IMR-90 (cell line): ENCODE data around the gene ALK. TPM values are rescaled to one million over a fixed set of nuclear protein-coding genes. Genes with fewer than 3 reads are reported as not detected.
A peak's percentile ranks its signal among the peaks of the same experiment; 100 is the strongest.

ENCODE experiments used
- ATAC-seq: fragments of 200-7000 bp; cut with Tn5 transposase; 2 replicates; pipeline ENCODE4 v1.9.1; 2020; ENCODE audit warnings: low read depth, mild to moderate bottlenecking, moderate library complexity
- BruUV-seq: library from RNA; stranded (reverse); fragments of 400-500 nt; replicated peaks from 2 replicates; lab custom pipeline; 2021; lab: Mats Ljungman, UMichigan
- CTCF ChIA-PET: fragments of 300-600 bp; formaldehyde crosslinking; extraction: SDS; loops from one replicate; lab custom pipeline; 2021; ENCODE audit warnings: antibody characterized with exemption; lab: Yijun Ruan, JAX
- POLR2A ChIA-PET: fragments of 300-600 bp; sonication (Branson Sonifier 250); formaldehyde crosslinking; loops from one replicate; lab custom pipeline; 2022; ENCODE audit warnings: antibody characterized with exemption; ENCODE audit not compliant: unreplicated experiment; lab: Charles Lee
- DNase-seq: peaks from one replicate; pipeline ENCODE4 v3.0.0; 2013
- H2AFZ ChIP-seq: replicated peaks from 2 replicates; pipeline ENCODE3; 2013; ENCODE audit warnings: low read length, mild to moderate bottlenecking; ENCODE audit not compliant: poor library complexity
- H2AK5ac ChIP-seq: 2 replicates; pipeline ENCODE4 v1.6.1; 2013; ENCODE audit warnings: low read depth, low read length, inconsistent platforms
- H2AK9ac ChIP-seq: replicated peaks from 2 replicates; pipeline ENCODE3; 2013; ENCODE audit warnings: mild to moderate bottlenecking, low read depth, low read length, moderate library complexity; ENCODE audit not compliant: poor library complexity
- H2BK120ac ChIP-seq: 2 replicates; pipeline ENCODE4 v1.6.1; 2013; ENCODE audit warnings: low read depth, low read length, inconsistent platforms
- H2BK15ac ChIP-seq: 3 replicates; pipeline ENCODE4 v1.6.1; 2013; ENCODE audit warnings: low read depth, low read length, inconsistent platforms
- H2BK20ac ChIP-seq: 2 replicates; pipeline ENCODE4 v1.6.1; 2013; ENCODE audit warnings: low read depth, mild to moderate bottlenecking, inconsistent platforms, low read length, moderate library complexity
- H2BK5ac ChIP-seq: 2 replicates; pipeline ENCODE4 v1.6.1; 2013; ENCODE audit warnings: mild to moderate bottlenecking, low read depth, low read length, inconsistent platforms; ENCODE audit not compliant: poor library complexity, severe bottlenecking
- H3K14ac ChIP-seq: replicated peaks from 2 replicates; pipeline ENCODE4 v1.6.1; 2013; ENCODE audit warnings: low read depth, low read length, inconsistent platforms
- H3K18ac ChIP-seq: 2 replicates; pipeline ENCODE4 v1.6.1; 2013; ENCODE audit warnings: low read depth, low read length, control low read depth
- H3K23ac ChIP-seq: 2 replicates; pipeline ENCODE4 v1.6.1; 2013; ENCODE audit warnings: low read depth, low read length, inconsistent platforms
- H3K27ac ChIP-seq: 2 replicates; pipeline ENCODE4 v1.5.1; 2013; ENCODE audit warnings: mild to moderate bottlenecking, control low read depth, low read length; ENCODE audit not compliant: insufficient read depth
- H3K27me3 ChIP-seq: 2 replicates; pipeline ENCODE4 v1.6.1; 2013; ENCODE audit warnings: low read length; ENCODE audit not compliant: control insufficient read depth, insufficient read depth
- H3K36me3 ChIP-seq: 2 replicates; pipeline ENCODE4 v1.6.1; 2013; ENCODE audit warnings: low read length, mixed read lengths; ENCODE audit not compliant: control insufficient read depth, insufficient read depth
- H3K4ac ChIP-seq: 2 replicates; pipeline ENCODE4 v1.6.1; 2013; ENCODE audit warnings: low read depth, low read length, inconsistent platforms
- H3K4me1 ChIP-seq: 2 replicates; pipeline ENCODE4 v1.6.1; 2013; ENCODE audit warnings: low read length, mixed read lengths; ENCODE audit not compliant: control insufficient read depth, insufficient read depth
- H3K4me2 ChIP-seq: 2 replicates; pipeline ENCODE4 v1.6.1; 2013; ENCODE audit warnings: low read depth, mild to moderate bottlenecking, control low read depth, low read length, moderate library complexity
- H3K4me3 ChIP-seq: 2 replicates; pipeline ENCODE4 v1.5.1; 2013; ENCODE audit warnings: low read depth, mild to moderate bottlenecking, control low read depth, low read length, moderate library complexity; ENCODE audit not compliant: insufficient read depth
- H3K56ac ChIP-seq: 2 replicates; pipeline ENCODE4 v1.6.1; 2013; ENCODE audit warnings: low read length, inconsistent platforms; ENCODE audit not compliant: insufficient read depth; ENCODE audit errors: extremely low read depth
- H3K79me1 ChIP-seq, 2 experiments: 2 replicates each; pipeline ENCODE4 v1.6.1; 2013; ENCODE audit warnings: low read length in 2 of 2, inconsistent platforms in 1 of 2, low read depth in 1 of 2
- H3K9ac ChIP-seq: 2 replicates; pipeline ENCODE4 v1.6.1; 2013; ENCODE audit warnings: low read depth, low read length, control low read depth
- H3K9me1 ChIP-seq: 2 replicates; pipeline ENCODE4 v1.6.1; 2013; ENCODE audit warnings: low read length, inconsistent platforms; ENCODE audit not compliant: insufficient read depth
- H3K9me3 ChIP-seq: 2 replicates; pipeline ENCODE4 v1.6.1; 2013; ENCODE audit warnings: low read length; ENCODE audit not compliant: control insufficient read depth, insufficient read depth
- H4K20me1 ChIP-seq: 2 replicates; pipeline ENCODE4 v1.6.1; 2013; ENCODE audit warnings: low read length, inconsistent platforms; ENCODE audit not compliant: insufficient read depth
- H4K5ac ChIP-seq: 2 replicates; pipeline ENCODE4 v1.6.1; 2013; ENCODE audit warnings: mild to moderate bottlenecking, low read depth, low read length, control low read depth
- H4K8ac ChIP-seq, 2 experiments: 2 replicates each; pipeline ENCODE4 v1.6.1; 2013; ENCODE audit warnings: low read depth in 2 of 2, low read length in 2 of 2, control low read depth in 1 of 2, inconsistent platforms in 1 of 2
- H4K91ac ChIP-seq: 2 replicates; pipeline ENCODE4 v1.6.1; 2013; ENCODE audit warnings: low read depth, low read length, inconsistent platforms; ENCODE audit not compliant: insufficient read depth
- BHLHE40 ChIP-seq: fragments of 150-350 bp; IDR thresholded peaks from 2 replicates; pipeline ENCODE4 v1.6.1; 2016; ENCODE audit warnings: mild to moderate bottlenecking, low read depth, low read length
- CHD1 ChIP-seq: IDR thresholded peaks from 2 replicates; pipeline ENCODE4 v1.6.1; 2012; ENCODE audit warnings: low read depth, low read length, improper control_type of control experiment
- FOS ChIP-seq: fragments of 150-350 bp; IDR thresholded peaks from 2 replicates; pipeline ENCODE4 v1.6.1; 2016; ENCODE audit warnings: low read depth, low read length
- MAFK ChIP-seq: IDR thresholded peaks from 2 replicates; pipeline ENCODE4 v1.6.1; 2012; ENCODE audit warnings: low read depth, low read length, improper control_type of control experiment
- MXI1 ChIP-seq: IDR thresholded peaks from 2 replicates; pipeline ENCODE4 v1.6.1; 2012; ENCODE audit warnings: low read depth, mild to moderate bottlenecking, low read length, moderate library complexity, borderline replicate concordance
- POLR2A ChIP-seq: IDR thresholded peaks from 2 replicates; pipeline ENCODE4 v1.6.1; 2012; ENCODE audit warnings: mild to moderate bottlenecking, low read depth, low read length
- RAD21 ChIP-seq: IDR thresholded peaks from 2 replicates; pipeline ENCODE4 v1.6.1; 2012; ENCODE audit warnings: low read length, improper control_type of control experiment
- RCOR1 ChIP-seq: IDR thresholded peaks from 2 replicates; pipeline ENCODE4 v1.6.1; 2012; ENCODE audit warnings: mild to moderate bottlenecking, low read length, improper control_type of control experiment; ENCODE audit not compliant: insufficient replicate concordance
- SMC3 ChIP-seq: fragments of 150-350 bp; IDR thresholded peaks from 2 replicates; pipeline ENCODE4 v1.6.1; 2016; ENCODE audit warnings: low read depth, mild to moderate bottlenecking, antibody characterized with exemption, low read length, moderate library complexity
- WGBS, 2 experiments: methylation state at CpG; one replicate each; pipeline versions ENCODE4 v1.1.5 to v1.1.7; 2013; ENCODE audit warnings: missing lambda C conversion rate in 2 of 2; ENCODE audit not compliant: insufficient read length in 1 of 2; ENCODE audit errors: extremely low coverage in 2 of 2; 5-methylcytosine and 5-hydroxymethylcytosine counted together
- dilution Hi-C: fragments of 300-500 bp; cut with HindIII; formaldehyde crosslinking; loops from one replicate; pipeline ENCODE4 v1.14.3; 2018; ENCODE audit warnings: low sequenced_read_pairs; ENCODE audit not compliant: unreplicated experiment
- in situ Hi-C: fragments of 300-500 bp; cut with MboI; formaldehyde crosslinking; loops from 3 replicates; pipeline ENCODE4 v1.14.3; 2019; ENCODE audit warnings: low sequenced_read_pairs, inconsistent platforms, mixed read lengths
- intact Hi-C: fragments of 100-400 bp; cut with micrococcal nuclease; formaldehyde crosslinking; loops from 2 replicates; pipeline ENCODE4 v1.10.0; 2022
- polyA plus RNA-seq, 3 experiments: library from polyadenylated mRNA; depleted of rRNA; stranded (reverse); fragments of >200 nt; gene quantifications; 2 replicates each; pipeline ENCODE4 v1.2.3, GENCODE V29; 2012; ENCODE audit warnings: low replicate concordance in 1 of 3
- total RNA-seq: library from RNA; depleted of rRNA; stranded (reverse); fragments of >200 nt; gene quantifications from 2 replicates; pipeline ENCODE4 v1.2.3, GENCODE V29; 2012
- TF ChIP-seq, protein P1 (sequence below): conservative IDR thresholded peaks from 2 replicates; pipeline ENCODE4 v1.5.1; 2012; ENCODE audit warnings: mild to moderate bottlenecking, low read depth, low read length, improper control_type of control experiment

The ALK gene
- total and polyA plus RNA-seq, 2 of the 4 experiments (the other 2 are of a cell fraction), result not detected

DNA sequence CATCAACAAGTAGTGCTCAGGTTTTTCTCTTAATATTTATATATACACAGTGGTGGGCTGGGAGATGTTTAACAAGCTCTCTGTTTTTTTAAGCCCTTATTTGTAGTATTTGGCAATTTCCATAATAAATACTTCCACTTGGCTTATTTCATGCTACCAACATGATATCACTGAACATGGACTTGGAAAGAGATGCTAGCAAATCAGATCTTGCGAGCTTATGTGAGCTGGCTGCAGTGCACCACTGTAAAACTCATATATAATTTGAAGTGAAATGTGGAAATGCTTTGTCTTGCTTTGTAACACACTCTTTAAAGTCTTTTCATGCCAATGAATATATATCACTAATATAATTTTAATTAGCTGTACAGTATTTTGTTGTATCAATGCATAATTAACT, 155.7 kb downstream of the ALK start:
- CTCF ChIA-PET, result no interaction called here
- H2BK15ac ChIP-seq, result no peak overlapping the region

More for the DNA sequence above, 155.7 kb downstream of the ALK start:
- H3K4me2 ChIP-seq, result no peak overlapping the region
- H4K8ac ChIP-seq, result no peak overlapping the region
- BruUV-seq, result no TSS peak
- H2AK5ac ChIP-seq, result no peak overlapping the region
- no peak overlapping the region for H2BK20ac ChIP-seq
- H3K4ac ChIP-seq, result no peak overlapping the region
- no peaks in the 10 kb centered on the region for H3K27me3 ChIP-seq
- no peaks in the 10 kb centered on the region for H4K20me1 ChIP-seq
- H2BK120ac ChIP-seq, result no peak overlapping the region
- ATAC-seq, result peak; percentile 74
- no peak overlapping the region for H3K18ac ChIP-seq
- intact Hi-C loops (no loop called here), in situ Hi-C loops (no loop called here), dilution Hi-C loops (no loop called here)
- H3K56ac ChIP-seq, result no peak overlapping the region
- no peak overlapping the region for H3K27ac ChIP-seq
- no peak overlapping the region for H4K5ac ChIP-seq
- H3K36me3 ChIP-seq, result no peaks in the 10 kb centered on the region
- no peak overlapping the region for H3K9ac ChIP-seq
- H3K14ac ChIP-seq, result no peak overlapping the region
- H2BK5ac ChIP-seq, result no peak overlapping the region
- H3K4me1 ChIP-seq, result peaks cover 4% of the 10 kb centered on the region; the same call in 1 of the 2 replicates
- WGBS, 2 experiments, result no CpG with 5 or more reads among the region's 1 CpG
- no peak overlapping the region for H2AK9ac ChIP-seq
- H3K79me1 ChIP-seq, result no peaks in the 10 kb centered on the region
- H3K23ac ChIP-seq, result no peak overlapping the region
- TF ChIP-seq FOS, result no peak
- TF ChIP-seq CHD1, result no peak
- no peak for TF ChIP-seq RAD21
- no peak for TF ChIP-seq RCOR1
- no peak for TF ChIP-seq BHLHE40
- no peak for TF ChIP-seq MXI1
- no peak for TF ChIP-seq SMC3
- TF ChIP-seq POLR2A, result no peak
- no peak for TF ChIP-seq MAFK
- TF ChIP-seq, protein P1, sequence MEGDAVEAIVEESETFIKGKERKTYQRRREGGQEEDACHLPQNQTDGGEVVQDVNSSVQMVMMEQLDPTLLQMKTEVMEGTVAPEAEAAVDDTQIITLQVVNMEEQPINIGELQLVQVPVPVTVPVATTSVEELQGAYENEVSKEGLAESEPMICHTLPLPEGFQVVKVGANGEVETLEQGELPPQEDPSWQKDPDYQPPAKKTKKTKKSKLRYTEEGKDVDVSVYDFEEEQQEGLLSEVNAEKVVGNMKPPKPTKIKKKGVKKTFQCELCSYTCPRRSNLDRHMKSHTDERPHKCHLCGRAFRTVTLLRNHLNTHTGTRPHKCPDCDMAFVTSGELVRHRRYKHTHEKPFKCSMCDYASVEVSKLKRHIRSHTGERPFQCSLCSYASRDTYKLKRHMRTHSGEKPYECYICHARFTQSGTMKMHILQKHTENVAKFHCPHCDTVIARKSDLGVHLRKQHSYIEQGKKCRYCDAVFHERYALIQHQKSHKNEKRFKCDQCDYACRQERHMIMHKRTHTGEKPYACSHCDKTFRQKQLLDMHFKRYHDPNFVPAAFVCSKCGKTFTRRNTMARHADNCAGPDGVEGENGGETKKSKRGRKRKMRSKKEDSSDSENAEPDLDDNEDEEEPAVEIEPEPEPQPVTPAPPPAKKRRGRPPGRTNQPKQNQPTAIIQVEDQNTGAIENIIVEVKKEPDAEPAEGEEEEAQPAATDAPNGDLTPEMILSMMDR, result no peak
- no peak overlapping the region for H4K91ac ChIP-seq
- no peaks in the 10 kb centered on the region for H3K9me3 ChIP-seq
- H3K4me3 ChIP-seq, result no peak overlapping the region
- peak; percentile 60 for DNase-seq
- H2AFZ ChIP-seq, result no peak overlapping the region
- no peaks in the 10 kb centered on the region for H3K9me1 ChIP-seq
- POLR2A ChIA-PET, result no interaction called here
